Osteocyte (in vitro differentiated cells): Measurements from ENCODE around the gene NID1. TPM values are rescaled to one million over a fixed set of nuclear protein-coding genes. Genes with fewer than 3 reads are reported as not detected.
"Not testable (repeated sequence)": the region's sequence is repeated elsewhere in the genome, so short reads cannot be mapped to it uniquely, and the experiment has no call there.

ENCODE experiments used
- DNase-seq: peaks from one replicate; pipeline ENCODE4 v3.0.0; 2021; ENCODE audit warnings: mixed read lengths; ENCODE audit not compliant: unreplicated experiment; ENCODE audit errors: extremely low spot score
- H3K27ac Mint-ChIP-seq: one replicate; pipeline ENCODE4 v1.8.0; 2021; ENCODE audit warnings: mild to moderate bottlenecking, mixed read lengths; ENCODE audit not compliant: unreplicated experiment
- H3K27me3 Mint-ChIP-seq: one replicate; pipeline ENCODE4 v1.8.0; 2021; ENCODE audit warnings: mixed read lengths; ENCODE audit not compliant: unreplicated experiment
- H3K36me3 Mint-ChIP-seq: one replicate; pipeline ENCODE4 v1.8.0; 2021; ENCODE audit warnings: mixed read lengths; ENCODE audit not compliant: unreplicated experiment
- H3K4me1 Mint-ChIP-seq: one replicate; pipeline ENCODE4 v1.8.0; 2021; ENCODE audit warnings: mixed read lengths; ENCODE audit not compliant: unreplicated experiment
- H3K4me3 Mint-ChIP-seq: one replicate; pipeline ENCODE4 v1.8.0; 2021; ENCODE audit warnings: mild to moderate bottlenecking, moderate library complexity, mixed read lengths; ENCODE audit not compliant: unreplicated experiment
- H3K9me3 Mint-ChIP-seq: one replicate; pipeline ENCODE4 v1.8.0; 2021; ENCODE audit warnings: mixed read lengths; ENCODE audit not compliant: unreplicated experiment
- total RNA-seq: library from RNA; stranded (reverse); gene quantifications from 2 replicates; pipeline ENCODE4 v1.2.1, GENCODE V29; 2021
- TF ChIP-seq, protein P1 (sequence below): fragments of 200-600 bp; sonication (generic); IDR thresholded peaks from 2 replicates; pipeline ENCODE4 v1.5.0; 2021; ENCODE audit warnings: antibody characterized with exemption, mild to moderate bottlenecking, moderate library complexity

NID1 gene
- total RNA-seq, 1 donor from 2014 or later, result 142 TPM

DNA sequence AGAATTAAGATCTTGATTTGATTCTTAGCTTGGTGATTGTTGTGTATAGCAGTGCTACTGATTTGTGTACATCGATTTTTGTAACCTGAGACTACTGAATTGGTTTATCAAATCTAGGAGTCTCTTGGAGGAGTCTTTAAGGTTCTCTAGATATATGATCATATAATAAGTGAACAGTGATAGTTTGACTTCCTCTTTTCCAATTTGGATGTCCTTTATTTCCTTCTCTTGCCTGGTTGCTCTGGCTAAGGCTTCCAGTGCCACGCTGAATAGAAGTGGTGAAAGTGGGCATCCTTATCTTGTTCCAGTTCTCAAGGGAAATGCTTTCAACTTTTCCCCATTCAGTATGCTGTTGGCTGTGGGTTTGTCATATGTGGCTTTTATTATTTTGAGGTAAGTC, 136.7 kb downstream of the NID1 start:
- no peak overlapping the region for H3K27ac Mint-ChIP-seq
- no peak overlapping the region for H3K4me3 Mint-ChIP-seq
- no peaks in the 10 kb centered on the region for H3K9me3 Mint-ChIP-seq
- DNase-seq, result no peak
- TF ChIP-seq, protein P1, sequence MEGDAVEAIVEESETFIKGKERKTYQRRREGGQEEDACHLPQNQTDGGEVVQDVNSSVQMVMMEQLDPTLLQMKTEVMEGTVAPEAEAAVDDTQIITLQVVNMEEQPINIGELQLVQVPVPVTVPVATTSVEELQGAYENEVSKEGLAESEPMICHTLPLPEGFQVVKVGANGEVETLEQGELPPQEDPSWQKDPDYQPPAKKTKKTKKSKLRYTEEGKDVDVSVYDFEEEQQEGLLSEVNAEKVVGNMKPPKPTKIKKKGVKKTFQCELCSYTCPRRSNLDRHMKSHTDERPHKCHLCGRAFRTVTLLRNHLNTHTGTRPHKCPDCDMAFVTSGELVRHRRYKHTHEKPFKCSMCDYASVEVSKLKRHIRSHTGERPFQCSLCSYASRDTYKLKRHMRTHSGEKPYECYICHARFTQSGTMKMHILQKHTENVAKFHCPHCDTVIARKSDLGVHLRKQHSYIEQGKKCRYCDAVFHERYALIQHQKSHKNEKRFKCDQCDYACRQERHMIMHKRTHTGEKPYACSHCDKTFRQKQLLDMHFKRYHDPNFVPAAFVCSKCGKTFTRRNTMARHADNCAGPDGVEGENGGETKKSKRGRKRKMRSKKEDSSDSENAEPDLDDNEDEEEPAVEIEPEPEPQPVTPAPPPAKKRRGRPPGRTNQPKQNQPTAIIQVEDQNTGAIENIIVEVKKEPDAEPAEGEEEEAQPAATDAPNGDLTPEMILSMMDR, result no peak
- H3K27me3 Mint-ChIP-seq, result no peaks in the 10 kb centered on the region
- no peaks in the 10 kb centered on the region for H3K36me3 Mint-ChIP-seq
- peaks cover 31% of the 10 kb centered on the region for H3K4me1 Mint-ChIP-seq

DNA sequence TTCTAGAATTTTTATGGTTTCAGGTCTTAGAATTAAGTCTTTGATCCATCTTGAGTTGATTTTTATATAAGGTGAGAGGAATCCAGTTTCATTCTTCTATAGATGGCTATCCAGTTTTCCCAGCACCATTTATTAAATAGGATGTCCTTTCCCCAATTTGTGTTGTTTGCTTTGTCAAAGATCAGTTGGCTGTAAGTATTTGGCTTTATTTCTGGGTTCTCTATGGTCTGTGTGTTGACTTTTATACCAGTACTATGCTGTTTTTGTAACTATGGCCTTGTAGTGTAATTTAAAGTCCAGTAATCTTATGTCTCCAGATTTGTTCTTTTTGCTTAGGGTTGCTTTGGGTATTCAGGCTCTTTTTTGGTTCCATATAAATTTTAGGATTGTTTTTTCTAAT, 137.3 kb downstream of the NID1 start:
- not testable (repeated sequence) for H3K4me3 Mint-ChIP-seq, H3K36me3 Mint-ChIP-seq, H3K27me3 Mint-ChIP-seq, H3K9me3 Mint-ChIP-seq, H3K27ac Mint-ChIP-seq, DNase-seq
- H3K4me1 Mint-ChIP-seq, result peaks cover 37% of the 10 kb centered on the region

Other genes starting within 250 kb of the NID1 start
- 21.7 and 23.0 TPM in 2 replicates for gene LYST, start 198.2 kb downstream of the NID1 start, total RNA-seq
- gene GPR137B, start 77.4 kb upstream of the NID1 start, total RNA-seq, result 17.3 and 19.8 TPM in 2 replicates
- gene ERO1B, start 216.9 kb upstream of the NID1 start, total RNA-seq, result 4.8 and 4.9 TPM in 2 replicates